HepG2 (cell line): Measurements from ENCODE around the gene MST1. TPM values are rescaled to one million over a fixed set of nuclear protein-coding genes. Genes with fewer than 3 reads are reported as not detected.

ENCODE experiments used
- ARNT ChIP-seq: fragments of 450-650 bp; IDR thresholded peaks from 2 replicates; pipeline ENCODE4 v1.6.1; 2017
- ASH2L ChIP-seq: fragments of 300-600, 200-600 bp; sonication (generic); IDR thresholded peaks from 2 replicates; pipeline ENCODE4 v1.7.0; 2017; ENCODE audit warnings: low read depth, mild to moderate bottlenecking, moderate library complexity, mixed read lengths, low read length; ENCODE audit not compliant: insufficient read length
- ATF7-NPFF ChIP-seq: sonication (generic); formaldehyde crosslinking; IDR thresholded peaks from 2 replicates; pipeline ENCODE4 v1.8.1; 2023; ENCODE audit warnings: mild to moderate bottlenecking, low read depth, missing genetic modification reagents, moderate library complexity
- BCL6 ChIP-seq: IDR thresholded peaks from 2 replicates; pipeline ENCODE4 v1.6.1; 2016; ENCODE audit warnings: missing genetic modification reagents, missing compliant biosample characterization
- CBFB ChIP-seq: sonication (generic); formaldehyde crosslinking; IDR thresholded peaks from 2 replicates; pipeline ENCODE4 v1.4.0; 2020; ENCODE audit warnings: missing genetic modification reagents
- GRHL1 ChIP-seq: sonication (generic); formaldehyde crosslinking; conservative IDR thresholded peaks from 2 replicates; pipeline ENCODE4 v1.8.0; 2022; ENCODE audit warnings: missing genetic modification reagents
- JUND ChIP-seq: sonication (generic); formaldehyde crosslinking; IDR thresholded peaks from 2 replicates; pipeline ENCODE4 v1.8.0; 2022; ENCODE audit warnings: mild to moderate bottlenecking, missing genetic modification reagents
- KLF6 ChIP-seq: IDR thresholded peaks from 2 replicates; pipeline ENCODE4 v1.8.0; 2016; ENCODE audit warnings: missing biosample characterization, missing genetic modification reagents
- MXD3 ChIP-seq: IDR thresholded peaks from 2 replicates; pipeline ENCODE4 v1.6.1; 2016; ENCODE audit warnings: mild to moderate bottlenecking, missing biosample characterization, missing genetic modification reagents
- SPEN ChIP-seq: sonication (generic); formaldehyde crosslinking; IDR thresholded peaks from 2 replicates; pipeline ENCODE4 v1.5.1; 2020; ENCODE audit warnings: low read depth, mild to moderate bottlenecking, missing genetic modification reagents
- TBX2 ChIP-seq: sonication (generic); formaldehyde crosslinking; IDR thresholded peaks from 2 replicates; pipeline ENCODE4 v1.5.0; 2020; ENCODE audit warnings: missing genetic modification reagents, mild to moderate bottlenecking, borderline replicate concordance
- ZFAT ChIP-seq: sonication (generic); formaldehyde crosslinking; conservative IDR thresholded peaks from 2 replicates; pipeline ENCODE4 v1.8.1; 2023; ENCODE audit warnings: missing genetic modification reagents, inconsistent platforms
- ZGPAT ChIP-seq: IDR thresholded peaks from 2 replicates; pipeline ENCODE4 v1.6.1; 2016; ENCODE audit warnings: mild to moderate bottlenecking
- ZMAT3 ChIP-seq: sonication (generic); formaldehyde crosslinking; conservative IDR thresholded peaks from 2 replicates; pipeline ENCODE4 v1.7.0; 2021; ENCODE audit warnings: missing genetic modification reagents
- ZNF34 ChIP-seq: sonication (generic); formaldehyde crosslinking; IDR thresholded peaks from 2 replicates; pipeline ENCODE4 v1.4.0; 2020; ENCODE audit warnings: mild to moderate bottlenecking, missing genetic modification reagents, borderline replicate concordance
- ZNF512 ChIP-seq: sonication (generic); formaldehyde crosslinking; IDR thresholded peaks from 2 replicates; pipeline ENCODE4 v1.4.0; 2020; ENCODE audit warnings: mild to moderate bottlenecking, missing genetic modification reagents
- ZNF598 ChIP-seq: sonication (generic); formaldehyde crosslinking; IDR thresholded peaks from 2 replicates; pipeline ENCODE4 v1.5.1; 2020; ENCODE audit warnings: mild to moderate bottlenecking, missing genetic modification reagents, borderline replicate concordance
- ZNF687 ChIP-seq: sonication (generic); formaldehyde crosslinking; IDR thresholded peaks from 2 replicates; pipeline ENCODE4 v1.5.1; 2020; ENCODE audit warnings: mild to moderate bottlenecking, missing genetic modification reagents, moderate library complexity
- ZNF75D ChIP-seq: sonication (generic); formaldehyde crosslinking; IDR thresholded peaks from 2 replicates; pipeline ENCODE4 v1.8.1; 2023; ENCODE audit warnings: missing genetic modification reagents, mild to moderate bottlenecking, borderline replicate concordance
- polyA plus RNA-seq, 8 experiments: library from polyadenylated mRNA; depleted of rRNA in 3 of 8; stranded (reverse) in 7 of 8; unstranded in 1 of 8; fragments of >200 nt; fragmentation: Illumina TruSeq in 4 of 8; extraction: Trizol in 4 of 8; gene quantifications; 2 replicates each; pipeline versions ENCODE4 v1.2.1 to v1.2.3, GENCODE V29; 2011 to 2016; ENCODE audit warnings: low read depth in 4 of 8, missing spikeins in 1 of 8, mixed read lengths in 1 of 8; ENCODE audit not compliant: insufficient read depth in 1 of 8
- total RNA-seq, 5 experiments: library from RNA; depleted of rRNA; stranded (reverse); fragments of >200 nt; fragmentation: Illumina TruSeq; extraction: Trizol; gene quantifications; 2 replicates each; pipeline ENCODE4 v1.2.3, GENCODE V29; 2016; ENCODE audit warnings: low read depth in 1 of 5

Gene MST1
- total and polyA plus RNA-seq, 2 of the 13 experiments (the other 11 are each of a cell fraction or from before 2014, with no cell fraction given): 189 to 452 TPM

GRCh38 chr3:49671291-49672288 lies 17.7 kb downstream of the MST1 start (continued):
- TF ChIP-seq MXD3 (CRISPR knock-in tag) (peak; percentile 45; the same call in 1 of the 2 replicates), BCL6 (CRISPR knock-in tag) (peak; percentile 71), ZNF34 (CRISPR knock-in tag) (no peak), ZMAT3 (CRISPR knock-in tag) (peak; percentile 36; the same call in 1 of the 2 replicates), ZNF512 (CRISPR knock-in tag) (no peak), CBFB (CRISPR knock-in tag) (no peak), ARNT (no peak), ZFAT (no peak), ZGPAT (CRISPR knock-in tag) (peak; percentile 40; the same call in 1 of the 2 replicates), ATF7-NPFF (no peak), TBX2 (CRISPR knock-in tag) (peak; percentile 63), KLF6 (CRISPR knock-in tag) (no peak), GRHL1 (CRISPR knock-in tag) (no peak), ZNF598 (no peak), ZNF687 (CRISPR knock-in tag) (peak; percentile 78), JUND (CRISPR knock-in tag) (0 out of 2 replicates have a peak, but pooled peaks have one; percentile 20), ZNF75D (CRISPR knock-in tag) (no peak), SPEN (CRISPR knock-in tag) (no peak), ASH2L (no peak)
